ENCODE data around the gene ECE1.

DNA sequence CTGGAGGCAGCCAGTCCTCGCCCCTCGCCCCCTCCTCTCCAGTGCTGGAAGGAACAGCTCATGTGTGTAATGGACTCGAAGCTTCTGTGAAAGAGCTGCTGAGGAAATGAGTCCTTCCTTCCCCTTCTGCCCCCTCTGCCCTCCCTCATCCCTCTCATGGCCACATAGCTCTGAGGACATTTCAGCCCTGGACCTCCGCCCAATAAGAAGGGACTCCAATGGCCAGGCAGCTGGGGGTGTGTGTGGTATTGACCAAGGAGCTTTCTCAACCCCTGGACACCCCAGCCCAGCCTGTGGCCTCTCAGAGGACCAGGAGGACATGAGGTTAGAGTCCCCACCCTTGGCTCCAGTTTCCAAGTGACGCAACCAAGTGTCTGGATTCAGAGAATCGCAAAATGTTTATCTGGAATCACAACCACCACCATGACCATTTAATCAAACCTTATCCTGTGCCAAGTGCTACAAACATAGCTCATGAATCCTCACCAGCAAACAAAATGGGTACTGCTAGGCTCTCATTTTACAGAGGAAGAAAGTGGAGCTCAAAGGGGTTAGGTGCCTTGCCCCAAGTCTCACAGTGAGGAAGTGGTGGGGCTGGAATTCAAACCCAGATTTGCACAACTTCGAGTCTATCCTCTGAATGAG is 47.8 kb upstream of the ECE1 start:
- TF ChIP-seq EZH2 (IDR thresholded peaks at IDR 0.05; ENCODE audit: insufficient read depth, poor library complexity, severe bottlenecking) (no peak), EZH2phosphoT487 (IDR thresholded peaks at IDR 0.05; ENCODE audit: insufficient read depth, low read depth) (no peak)
